ENCODE measurements around the gene NUP188. TPM values are rescaled to one million over a fixed set of nuclear protein-coding genes. Genes with fewer than 3 reads are reported as not detected.

NUP188 gene
- total and polyA plus RNA-seq, 2 of the 13 experiments (the other 11 are each of a cell fraction or from before 2014, with no cell fraction given): 28.0 to 38.5 TPM

DNA sequence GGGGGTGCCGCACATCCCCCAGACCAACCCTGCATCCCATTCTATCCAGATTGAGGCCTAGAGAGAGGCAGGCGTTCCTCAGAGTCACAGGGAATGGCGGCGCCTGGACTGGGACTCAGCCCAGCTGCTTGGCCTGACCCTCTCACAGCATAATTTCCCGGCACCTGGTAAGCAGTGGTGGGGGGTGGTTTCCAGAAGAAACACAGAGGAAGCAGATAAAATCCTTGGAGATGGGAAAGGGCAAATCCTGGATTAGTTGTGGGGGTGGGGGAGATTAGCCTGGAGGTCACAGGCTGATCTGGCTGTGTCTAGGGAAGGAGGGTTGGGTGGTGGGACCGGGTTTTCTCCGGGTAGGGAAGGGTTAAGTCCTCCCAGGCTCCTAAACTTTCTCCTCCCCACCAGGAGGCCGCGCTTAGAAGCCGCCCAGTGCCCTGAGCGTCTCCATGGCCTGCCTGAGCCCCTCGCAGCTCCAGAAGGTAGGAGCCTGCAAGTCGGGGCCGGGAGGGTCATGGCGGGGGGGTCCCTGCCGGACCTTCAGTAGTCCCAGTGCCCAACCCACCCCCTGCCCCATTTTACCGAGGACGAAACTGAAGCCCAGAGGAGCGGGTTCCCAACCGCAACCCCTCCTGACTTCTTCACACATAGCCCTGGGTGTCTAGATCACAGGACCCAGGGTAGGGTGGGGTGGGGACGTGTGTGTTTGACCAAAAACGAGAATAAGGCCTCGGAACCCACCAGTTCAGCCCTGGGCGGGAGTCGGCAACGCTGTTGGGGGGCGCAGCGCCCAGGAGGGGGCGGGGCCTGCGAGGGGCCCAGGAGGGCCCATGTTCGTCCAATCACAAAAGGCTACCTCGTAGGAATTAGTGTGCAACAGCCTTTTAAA lies 25.4 kb upstream of the NUP188 start (continued):
- TF ChIP-seq, protein P1, sequence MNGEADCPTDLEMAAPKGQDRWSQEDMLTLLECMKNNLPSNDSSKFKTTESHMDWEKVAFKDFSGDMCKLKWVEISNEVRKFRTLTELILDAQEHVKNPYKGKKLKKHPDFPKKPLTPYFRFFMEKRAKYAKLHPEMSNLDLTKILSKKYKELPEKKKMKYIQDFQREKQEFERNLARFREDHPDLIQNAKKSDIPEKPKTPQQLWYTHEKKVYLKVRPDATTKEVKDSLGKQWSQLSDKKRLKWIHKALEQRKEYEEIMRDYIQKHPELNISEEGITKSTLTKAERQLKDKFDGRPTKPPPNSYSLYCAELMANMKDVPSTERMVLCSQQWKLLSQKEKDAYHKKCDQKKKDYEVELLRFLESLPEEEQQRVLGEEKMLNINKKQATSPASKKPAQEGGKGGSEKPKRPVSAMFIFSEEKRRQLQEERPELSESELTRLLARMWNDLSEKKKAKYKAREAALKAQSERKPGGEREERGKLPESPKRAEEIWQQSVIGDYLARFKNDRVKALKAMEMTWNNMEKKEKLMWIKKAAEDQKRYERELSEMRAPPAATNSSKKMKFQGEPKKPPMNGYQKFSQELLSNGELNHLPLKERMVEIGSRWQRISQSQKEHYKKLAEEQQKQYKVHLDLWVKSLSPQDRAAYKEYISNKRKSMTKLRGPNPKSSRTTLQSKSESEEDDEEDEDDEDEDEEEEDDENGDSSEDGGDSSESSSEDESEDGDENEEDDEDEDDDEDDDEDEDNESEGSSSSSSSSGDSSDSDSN (CRISPR knock-in tag; IDR thresholded peaks at IDR 0.05): peak; percentile 46
- TF ChIP-seq ATRX (CRISPR knock-in tag; IDR thresholded peaks at IDR 0.05; ENCODE audit: borderline replicate concordance): no peak
- no peak for TF ChIP-seq MBNL3 (CRISPR knock-in tag; conservative IDR thresholded peaks at IDR 0.05)
- no peak; the same call in 1 of the 2 replicates for TF ChIP-seq ZNF567 (CRISPR knock-in tag; IDR thresholded peaks at IDR 0.05; ENCODE audit: borderline replicate concordance)
- TF ChIP-seq, protein P2, sequence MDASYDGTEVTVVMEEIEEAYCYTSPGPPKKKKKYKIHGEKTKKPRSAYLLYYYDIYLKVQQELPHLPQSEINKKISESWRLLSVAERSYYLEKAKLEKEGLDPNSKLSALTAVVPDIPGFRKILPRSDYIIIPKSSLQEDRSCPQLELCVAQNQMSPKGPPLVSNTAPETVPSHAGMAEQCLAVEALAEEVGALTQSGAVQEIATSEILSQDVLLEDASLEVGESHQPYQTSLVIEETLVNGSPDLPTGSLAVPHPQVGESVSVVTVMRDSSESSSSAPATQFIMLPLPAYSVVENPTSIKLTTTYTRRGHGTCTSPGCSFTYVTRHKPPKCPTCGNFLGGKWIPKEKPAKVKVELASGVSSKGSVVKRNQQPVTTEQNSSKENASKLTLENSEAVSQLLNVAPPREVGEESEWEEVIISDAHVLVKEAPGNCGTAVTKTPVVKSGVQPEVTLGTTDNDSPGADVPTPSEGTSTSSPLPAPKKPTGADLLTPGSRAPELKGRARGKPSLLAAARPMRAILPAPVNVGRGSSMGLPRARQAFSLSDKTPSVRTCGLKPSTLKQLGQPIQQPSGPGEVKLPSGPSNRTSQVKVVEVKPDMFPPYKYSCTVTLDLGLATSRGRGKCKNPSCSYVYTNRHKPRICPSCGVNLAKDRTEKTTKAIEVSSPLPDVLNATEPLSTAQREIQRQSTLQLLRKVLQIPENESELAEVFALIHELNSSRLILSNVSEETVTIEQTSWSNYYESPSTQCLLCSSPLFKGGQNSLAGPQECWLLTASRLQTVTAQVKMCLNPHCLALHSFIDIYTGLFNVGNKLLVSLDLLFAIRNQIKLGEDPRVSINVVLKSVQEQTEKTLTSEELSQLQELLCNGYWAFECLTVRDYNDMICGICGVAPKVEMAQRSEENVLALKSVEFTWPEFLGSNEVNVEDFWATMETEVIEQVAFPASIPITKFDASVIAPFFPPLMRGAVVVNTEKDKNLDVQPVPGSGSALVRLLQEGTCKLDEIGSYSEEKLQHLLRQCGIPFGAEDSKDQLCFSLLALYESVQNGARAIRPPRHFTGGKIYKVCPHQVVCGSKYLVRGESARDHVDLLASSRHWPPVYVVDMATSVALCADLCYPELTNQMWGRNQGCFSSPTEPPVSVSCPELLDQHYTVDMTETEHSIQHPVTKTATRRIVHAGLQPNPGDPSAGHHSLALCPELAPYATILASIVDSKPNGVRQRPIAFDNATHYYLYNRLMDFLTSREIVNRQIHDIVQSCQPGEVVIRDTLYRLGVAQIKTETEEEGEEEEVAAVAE (CRISPR knock-in tag; IDR thresholded peaks at IDR 0.05; ENCODE audit: borderline replicate concordance): no peak
- no peak for TF ChIP-seq ATF5 (CRISPR knock-in tag; IDR thresholded peaks at IDR 0.05; ENCODE audit: low read depth)
- TF ChIP-seq BCL6 (CRISPR knock-in tag; IDR thresholded peaks at IDR 0.05): 0 out of 2 replicates have a peak, but pooled peaks have one; percentile 8
- 0 out of 2 replicates have a peak, but pooled peaks have one; percentile 42 for TF ChIP-seq ZNF704 (CRISPR knock-in tag; IDR thresholded peaks at IDR 0.05; ENCODE audit: borderline replicate concordance)
- TF ChIP-seq, protein P3, sequence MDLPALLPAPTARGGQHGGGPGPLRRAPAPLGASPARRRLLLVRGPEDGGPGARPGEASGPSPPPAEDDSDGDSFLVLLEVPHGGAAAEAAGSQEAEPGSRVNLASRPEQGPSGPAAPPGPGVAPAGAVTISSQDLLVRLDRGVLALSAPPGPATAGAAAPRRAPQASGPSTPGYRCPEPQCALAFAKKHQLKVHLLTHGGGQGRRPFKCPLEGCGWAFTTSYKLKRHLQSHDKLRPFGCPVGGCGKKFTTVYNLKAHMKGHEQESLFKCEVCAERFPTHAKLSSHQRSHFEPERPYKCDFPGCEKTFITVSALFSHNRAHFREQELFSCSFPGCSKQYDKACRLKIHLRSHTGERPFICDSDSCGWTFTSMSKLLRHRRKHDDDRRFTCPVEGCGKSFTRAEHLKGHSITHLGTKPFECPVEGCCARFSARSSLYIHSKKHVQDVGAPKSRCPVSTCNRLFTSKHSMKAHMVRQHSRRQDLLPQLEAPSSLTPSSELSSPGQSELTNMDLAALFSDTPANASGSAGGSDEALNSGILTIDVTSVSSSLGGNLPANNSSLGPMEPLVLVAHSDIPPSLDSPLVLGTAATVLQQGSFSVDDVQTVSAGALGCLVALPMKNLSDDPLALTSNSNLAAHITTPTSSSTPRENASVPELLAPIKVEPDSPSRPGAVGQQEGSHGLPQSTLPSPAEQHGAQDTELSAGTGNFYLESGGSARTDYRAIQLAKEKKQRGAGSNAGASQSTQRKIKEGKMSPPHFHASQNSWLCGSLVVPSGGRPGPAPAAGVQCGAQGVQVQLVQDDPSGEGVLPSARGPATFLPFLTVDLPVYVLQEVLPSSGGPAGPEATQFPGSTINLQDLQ (CRISPR knock-in tag; IDR thresholded peaks at IDR 0.05): no peak; the same call in 1 of the 2 replicates
- TF ChIP-seq ZFY (CRISPR knock-in tag; IDR thresholded peaks at IDR 0.05): peak; percentile 77
- no peak for TF ChIP-seq ZNF570 (CRISPR knock-in tag; IDR thresholded peaks at IDR 0.05; ENCODE audit: borderline replicate concordance)
- TF ChIP-seq ZNF792 (CRISPR knock-in tag; IDR thresholded peaks at IDR 0.05): no peak
- TF ChIP-seq ZBTB21 (CRISPR knock-in tag; IDR thresholded peaks at IDR 0.05): no peak
- no peak for TF ChIP-seq ZSCAN20 (CRISPR knock-in tag; IDR thresholded peaks at IDR 0.05; ENCODE audit: borderline replicate concordance)
- no peak for TF ChIP-seq SETDB1 (CRISPR knock-in tag; IDR thresholded peaks at IDR 0.05; ENCODE audit: borderline replicate concordance)
- no peak for TF ChIP-seq TCF12 (IDR thresholded peaks at IDR 0.05)
- TF ChIP-seq TCF12 (CRISPR knock-in tag; IDR thresholded peaks at IDR 0.05): no peak

Measured in HepG2 (cell line).